Smooth muscle cell (in vitro differentiated cells): ENCODE measurements around the gene ADA. TPM values are rescaled to one million over a fixed set of nuclear protein-coding genes. Genes with fewer than 3 reads are reported as not detected.

Experiments used
- DNase-seq: peaks from one replicate; lab custom pipeline; 2025; ENCODE audit not compliant: unreplicated experiment; lab: John Stamatoyannopoulos, UW
- H2AFZ ChIP-seq: fragments of 200-600 bp; sonication (generic); 2 replicates; pipeline ENCODE4 v1.6.0; 2016; ENCODE audit warnings: antibody characterized with exemption, low read depth, mild to moderate bottlenecking
- H3F3A ChIP-seq: fragments of 200-600 bp; sonication (generic); 2 replicates; pipeline ENCODE4 v1.6.0; 2017; ENCODE audit warnings: antibody characterized with exemption, low read depth
- H3K27ac ChIP-seq: fragments of 200-600 bp; sonication (generic); 2 replicates; pipeline ENCODE4 v1.5.1; 2016; ENCODE audit warnings: low read depth, mild to moderate bottlenecking
- H3K27me3 ChIP-seq: fragments of 200-600 bp; sonication (generic); 2 replicates; pipeline ENCODE4 v1.6.1; 2016; ENCODE audit warnings: low read depth, mild to moderate bottlenecking
- H3K36me3 ChIP-seq: fragments of 200-600 bp; sonication (generic); 2 replicates; pipeline ENCODE4 v1.5.1; 2016; ENCODE audit warnings: low read depth
- H3K4me1 ChIP-seq: fragments of 200-600 bp; sonication (generic); 2 replicates; pipeline ENCODE4 v1.5.1; 2016; ENCODE audit warnings: low read depth
- H3K4me2 ChIP-seq: fragments of 200-600 bp; sonication (generic); 2 replicates; pipeline ENCODE4 v1.6.0; 2016; ENCODE audit warnings: mild to moderate bottlenecking
- H3K4me3 ChIP-seq: fragments of 200-600 bp; sonication (generic); 2 replicates; pipeline ENCODE4 v1.5.1; 2016; ENCODE audit warnings: mild to moderate bottlenecking
- H3K79me2 ChIP-seq: fragments of 200-600 bp; sonication (generic); 2 replicates; pipeline ENCODE4 v1.6.0; 2016; ENCODE audit warnings: low read depth, mild to moderate bottlenecking
- H3K9ac ChIP-seq: fragments of 200-600 bp; sonication (generic); 2 replicates; pipeline ENCODE4 v1.6.0; 2016; ENCODE audit warnings: low read depth
- H3K9me3 ChIP-seq: fragments of 200-600 bp; sonication (generic); replicated peaks from 2 replicates; pipeline ENCODE4 v1.5.1; 2016; ENCODE audit warnings: low read depth
- H4K20me1 ChIP-seq: fragments of 200-600 bp; sonication (generic); 2 replicates; pipeline ENCODE4 v1.6.0; 2016; ENCODE audit warnings: low read depth
- CTCF ChIP-seq: fragments of 200-600 bp; sonication (generic); IDR thresholded peaks from 2 replicates; pipeline ENCODE4 v1.5.1; 2017; ENCODE audit warnings: borderline replicate concordance, mild to moderate bottlenecking, antibody characterized with exemption; ENCODE audit not compliant: insufficient read depth, poor library complexity, severe bottlenecking
- WGBS: methylation state at CpG from one replicate; pipeline ENCODE4 v1.1.7; 2016; ENCODE audit warnings: low lambda C conversion rate; 5-methylcytosine and 5-hydroxymethylcytosine counted together
- polyA plus RNA-seq: library from polyadenylated mRNA; unstranded; fragments of >200 nt; fragmentation: Nextera tagmentation; extraction: Ambion mirVana; gene quantifications from 2 replicates; pipeline ENCODE4 v1.2.1, GENCODE V29; 2016
- total RNA-seq: library from RNA; depleted of rRNA; stranded (reverse); fragments of >200 nt; gene quantifications from 2 replicates; pipeline ENCODE4 v1.2.3, GENCODE V29; 2014

ADA gene
- total and polyA plus RNA-seq, 2 experiments from 2014 or later, result 28.4 to 35.2 TPM

- H4K20me1 ChIP-seq, result no peaks in the 10 kb centered on the region
- no peaks in the 10 kb centered on the region for H3K27me3 ChIP-seq
- H3K4me3 ChIP-seq, result no peak overlapping the region
- no peak for DNase-seq
- H3K27ac ChIP-seq, result no peak overlapping the region
- no peak overlapping the region for H2AFZ ChIP-seq
- no peaks in the 10 kb centered on the region for H3K9me3 ChIP-seq
- no peaks in the 10 kb centered on the region for H3K79me2 ChIP-seq
- WGBS, result 96% methylated on average over 5 of the region's 5 CpGs
- peaks cover 9% of the 10 kb centered on the region for H3F3A ChIP-seq
- no peak overlapping the region for H3K4me2 ChIP-seq
- H3K9ac ChIP-seq, result no peak overlapping the region
- H3K36me3 ChIP-seq, result no peaks in the 10 kb centered on the region
- H3K4me1 ChIP-seq, result peaks cover 29% of the 10 kb centered on the region
- TF ChIP-seq CTCF, result no peak
Measured at GRCh38 chr20:44641325-44641724, 10.2 kb downstream of the ADA start.

- H3K9ac ChIP-seq, result no peak overlapping the region
- no peaks in the 10 kb centered on the region for H3K9me3 ChIP-seq
- H3K27ac ChIP-seq, result no peak overlapping the region
- H3K36me3 ChIP-seq, result no peaks in the 10 kb centered on the region
- DNase-seq, result no peak
- 97% methylated on average over 2 of the region's 2 CpGs for WGBS
- no peak overlapping the region for H3K4me3 ChIP-seq
- no peak overlapping the region for H3K4me2 ChIP-seq
- no peaks in the 10 kb centered on the region for H3K79me2 ChIP-seq
- no peak for TF ChIP-seq CTCF
- H2AFZ ChIP-seq, result no peak overlapping the region
- H4K20me1 ChIP-seq, result no peaks in the 10 kb centered on the region
- peaks cover 26% of the 10 kb centered on the region for H3K4me1 ChIP-seq
- peaks cover 9% of the 10 kb centered on the region for H3F3A ChIP-seq
- H3K27me3 ChIP-seq, result no peaks in the 10 kb centered on the region
Measured at GRCh38 chr20:44640522-44640921, 11.0 kb downstream of the ADA start.

GRCh38 chr20:44637522-44638372 is 13.8 kb downstream of the ADA start:
- Histone ChIP-seq H3K36me3 (no peaks in the 10 kb centered on the region), H3K9me3 (no peaks in the 10 kb centered on the region), H3K4me1 (peaks cover 10% of the 10 kb centered on the region), H3K4me2 (no peak overlapping the region), H3K4me3 (no peak overlapping the region), H3K27ac (no peak overlapping the region), H3F3A (peaks cover 2% of the 10 kb centered on the region), H2AFZ (no peak overlapping the region), H4K20me1 (no peaks in the 10 kb centered on the region), H3K79me2 (no peaks in the 10 kb centered on the region), H3K9ac (no peak overlapping the region), H3K27me3 (no peaks in the 10 kb centered on the region)
- WGBS, result 85% methylated on average over 11 of the region's 11 CpGs
- no peak for TF ChIP-seq CTCF
- DNase-seq, result no peak

- Histone ChIP-seq H3K4me2 (no peak overlapping the region), H3K27ac (no peak overlapping the region), H3K79me2 (no peaks in the 10 kb centered on the region), H3F3A (no peaks in the 10 kb centered on the region), H3K4me1 (peaks cover 3% of the 10 kb centered on the region), H3K9me3 (no peaks in the 10 kb centered on the region), H3K36me3 (no peaks in the 10 kb centered on the region), H2AFZ (no peak overlapping the region), H3K4me3 (no peak overlapping the region), H3K9ac (no peak overlapping the region), H3K27me3 (no peaks in the 10 kb centered on the region), H4K20me1 (no peaks in the 10 kb centered on the region)
- DNase-seq, result no peak
- 96% methylated on average over 5 of the region's 5 CpGs for WGBS
- TF ChIP-seq CTCF, result no peak
Measured at GRCh38 chr20:44637042-44637441, 14.5 kb downstream of the ADA start.
